ENCODE measurements around the gene VAC14.
"Not testable (repeated sequence)": the region's sequence is repeated elsewhere in the genome, so short reads cannot be mapped to it uniquely, and the experiment has no call there.

Gene VAC14

GRCh38 chr16:70744366-70744765 lies 56.6 kb downstream of the VAC14 start:
- no peak for DNase-seq (ENCODE audit: low read depth)

DNA sequence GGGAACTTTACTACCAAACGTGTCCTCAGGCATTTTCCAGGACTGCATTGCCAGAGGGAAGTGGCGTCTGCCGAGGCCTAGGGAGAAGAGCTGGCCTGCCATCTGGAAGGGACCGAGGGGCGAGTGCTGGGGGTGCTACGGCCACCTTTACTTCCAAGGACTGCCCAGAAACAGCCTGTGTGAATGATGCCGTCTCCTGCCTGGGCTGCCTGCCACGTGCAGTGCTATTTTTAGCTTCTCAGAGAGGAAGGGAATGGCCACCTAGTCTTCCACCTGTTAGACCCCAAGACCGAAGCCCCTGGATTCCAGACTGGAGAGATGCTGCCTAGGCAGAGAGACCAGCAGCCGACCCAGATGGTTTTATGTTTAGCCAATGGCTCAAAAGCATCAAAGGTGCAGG lies 57.2 kb downstream of the VAC14 start:
- DNase-seq (ENCODE audit: low read depth) = no peak

- DNase-seq (ENCODE audit: low read depth) = not testable (repeated sequence)
Measured at GRCh38 chr16:70742967-70743366, 58.0 kb downstream of the VAC14 start.

- DNase-seq (ENCODE audit: low read depth) = no peak
Measured at GRCh38 chr16:70741783-70742125, 59.2 kb downstream of the VAC14 start.

DNA sequence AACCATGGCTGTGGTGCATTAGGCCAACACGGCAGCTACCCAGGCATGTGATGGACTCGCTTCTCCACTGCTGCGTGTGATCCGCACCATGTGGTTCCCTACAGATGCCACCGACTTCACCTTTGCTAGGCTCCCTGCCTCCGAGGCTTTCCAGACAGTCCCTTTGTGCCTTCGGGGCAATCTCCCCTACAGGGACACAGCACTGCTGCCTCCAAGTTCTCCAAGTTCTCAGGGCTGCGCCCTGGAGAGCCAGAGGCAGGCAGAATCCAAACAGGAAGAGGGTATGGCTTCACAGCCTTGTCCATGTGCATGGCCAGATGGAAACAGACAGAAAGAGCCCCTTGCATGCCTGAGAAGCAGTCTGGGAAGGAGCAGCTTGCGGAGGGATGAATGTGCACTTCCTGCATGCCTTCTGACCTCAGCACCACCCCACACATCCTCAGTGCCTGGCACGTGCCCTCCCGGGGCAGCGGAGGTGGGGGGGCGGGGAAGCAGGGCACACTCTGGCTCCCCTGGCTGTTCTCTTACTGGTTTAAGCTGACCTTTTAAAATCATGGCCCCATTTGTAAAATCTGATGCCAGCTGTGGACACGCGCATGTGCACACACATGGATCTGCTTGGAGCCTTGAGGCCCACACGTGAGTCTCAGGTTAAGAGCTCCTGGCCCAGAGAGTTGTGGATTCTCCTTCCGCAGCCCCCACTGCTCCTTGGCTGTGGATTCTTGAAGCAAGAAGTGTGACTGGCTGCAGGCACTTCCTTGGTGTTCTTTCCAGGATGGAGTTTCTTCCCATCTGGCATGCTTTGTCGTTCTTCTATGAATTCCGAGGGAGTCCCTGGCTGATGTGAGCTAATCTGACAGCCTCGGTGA lies 59.8 kb downstream of the VAC14 start:
- no peak for DNase-seq (ENCODE audit: low read depth)

- DNase-seq (ENCODE audit: low read depth) = no peak
Measured at GRCh38 chr16:70740174-70740913, 60.6 kb downstream of the VAC14 start.

- DNase-seq (ENCODE audit: low read depth) = no peak
Measured at GRCh38 chr16:70739389-70739788, 61.6 kb downstream of the VAC14 start.

- no peak for DNase-seq (ENCODE audit: low read depth)
Measured at GRCh38 chr16:70738083-70738977, 62.6 kb downstream of the VAC14 start.

- peak; percentile 43 for DNase-seq (ENCODE audit: low read depth)
Measured at GRCh38 chr16:70737377-70738082, 63.4 kb downstream of the VAC14 start.

GRCh38 chr16:70736465-70737376 lies 64.2 kb downstream of the VAC14 start:
- DNase-seq (ENCODE audit: low read depth) = no peak

GRCh38 chr16:70735141-70735979 lies 65.6 kb downstream of the VAC14 start:
- no peak for DNase-seq (ENCODE audit: low read depth)

DNA sequence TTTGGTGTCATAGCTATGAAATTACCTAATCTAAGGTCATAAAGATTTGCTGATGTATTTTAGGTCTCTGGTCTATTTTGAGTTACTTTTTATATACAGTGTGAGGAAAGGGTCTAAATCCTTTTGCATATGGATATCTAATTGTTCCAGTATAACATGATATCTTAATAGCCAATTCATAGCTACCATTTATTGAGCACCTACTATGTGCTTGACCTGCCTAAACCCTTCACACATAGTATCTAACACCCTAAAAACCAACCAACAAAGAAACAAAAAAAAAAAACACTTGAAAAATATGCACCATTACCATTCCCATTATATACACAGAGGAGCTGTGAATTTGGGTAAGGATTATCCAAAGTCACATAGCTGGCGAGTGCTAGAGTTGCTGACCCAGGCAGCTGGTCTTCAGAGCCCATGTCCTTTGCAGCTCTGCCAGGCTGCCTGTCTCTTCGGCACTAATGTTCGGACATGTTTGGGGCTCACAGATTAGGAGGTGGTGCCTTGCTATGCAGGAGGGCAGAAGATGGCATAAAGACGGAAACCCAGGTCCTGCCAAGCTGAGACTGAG lies 66.3 kb downstream of the VAC14 start:
- DNase-seq (ENCODE audit: low read depth) = no peak

GRCh38 chr16:70730944-70731343 lies 70.0 kb downstream of the VAC14 start:
- DNase-seq (ENCODE audit: low read depth) = no peak

GRCh38 chr16:70730031-70730430 lies 70.9 kb downstream of the VAC14 start:
- DNase-seq (ENCODE audit: low read depth) = no peak

DNA sequence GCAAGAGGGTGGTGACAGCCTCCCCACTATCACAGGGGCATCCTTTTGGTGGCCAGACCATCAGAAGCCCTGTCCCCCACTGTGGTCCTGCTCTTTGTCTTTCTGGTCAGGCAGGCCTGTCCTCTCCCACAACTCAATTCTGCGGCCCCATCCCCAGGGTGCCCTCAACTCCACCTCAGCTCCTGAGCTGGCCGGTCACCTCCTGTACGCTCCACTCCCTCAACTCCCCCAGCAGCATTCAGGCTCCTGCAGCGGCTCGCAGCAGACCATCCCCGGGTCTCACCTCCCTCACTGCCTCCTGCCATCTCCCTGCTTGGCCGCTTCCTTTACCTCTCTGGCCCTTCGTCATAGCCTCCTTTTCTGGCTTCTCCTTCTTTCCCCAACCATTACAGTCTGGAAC lies 71.7 kb downstream of the VAC14 start:
- no peak for DNase-seq (ENCODE audit: low read depth)

GRCh38 chr16:70728150-70728549 lies 72.8 kb downstream of the VAC14 start:
- DNase-seq (ENCODE audit: low read depth) = no peak

DNA sequence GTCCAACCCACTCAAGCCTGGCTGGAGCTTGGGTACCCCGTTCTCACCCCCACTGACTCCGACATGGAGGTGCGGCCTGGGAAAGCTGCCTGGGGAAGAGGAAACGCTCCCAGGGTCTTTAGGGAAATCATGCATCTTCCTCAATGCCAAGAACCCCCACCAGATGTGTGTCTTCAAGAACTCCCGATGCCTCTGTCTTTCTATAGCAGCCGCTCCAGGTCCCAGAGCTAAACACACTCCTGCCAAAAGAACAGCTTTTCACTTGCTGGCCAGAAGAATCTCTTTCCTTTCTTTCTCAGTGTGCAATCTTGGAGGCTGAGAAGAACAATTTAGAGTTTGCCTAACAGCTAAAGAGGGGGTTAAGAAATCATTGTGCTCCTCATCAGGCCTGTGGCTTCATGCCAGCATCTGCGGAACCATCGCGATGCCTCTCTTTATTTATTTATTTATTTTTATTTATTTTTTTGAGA lies 74.0 kb downstream of the VAC14 start:
- no peak for DNase-seq (ENCODE audit: low read depth)

DNA sequence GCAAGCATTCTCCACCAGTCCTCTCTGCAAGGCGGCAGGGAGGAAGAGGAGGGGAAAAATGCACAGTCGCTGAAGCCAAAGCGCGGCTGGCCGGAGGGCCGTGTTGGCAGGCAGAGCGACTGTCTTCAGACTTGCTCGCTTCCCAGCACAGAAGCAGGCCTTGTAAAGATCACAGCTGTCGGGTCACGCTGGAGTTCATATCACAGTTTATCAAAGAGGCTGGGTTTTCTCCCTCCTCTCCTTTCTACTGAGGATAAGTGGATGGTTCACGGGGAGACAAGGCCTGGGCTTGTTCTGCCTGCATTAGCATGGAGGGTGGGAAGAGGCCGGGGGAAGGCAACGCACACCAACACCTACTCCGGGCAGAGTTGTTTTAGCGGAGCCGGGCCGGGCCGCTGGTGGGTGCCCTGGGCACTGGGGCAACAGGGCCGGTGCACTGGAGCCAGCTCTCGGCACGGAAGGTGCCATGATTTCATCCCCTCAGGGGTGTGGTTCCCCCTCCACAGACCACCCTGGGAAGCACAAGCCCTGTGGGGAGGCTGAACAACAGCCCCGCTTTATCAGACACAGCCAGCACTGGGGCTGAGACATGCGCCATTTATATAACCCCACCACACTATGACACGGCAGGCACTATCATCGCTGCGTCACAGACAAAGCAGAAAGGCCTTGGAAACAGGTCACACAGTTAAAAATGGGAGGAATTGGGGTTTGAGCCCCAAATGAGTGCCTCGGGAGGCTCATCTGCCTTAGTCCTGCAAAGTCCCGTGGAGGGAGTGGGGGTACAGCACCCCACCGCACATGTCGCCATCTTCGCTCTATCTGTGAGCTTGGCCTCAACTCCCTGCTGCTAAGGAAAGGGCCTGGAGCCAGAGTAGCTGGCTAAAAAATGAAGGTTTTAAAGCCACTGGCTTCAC lies 74.8 kb downstream of the VAC14 start:
- DNase-seq (ENCODE audit: low read depth) = no peak
